GM19372 (cell line): ENCODE results near the gene IMMT.
"Not testable (repeated sequence)": the region's sequence is repeated elsewhere in the genome, so short reads cannot be mapped to it uniquely, and the experiment has no call there.

ENCODE experiments used
- ATAC-seq: cut with Tn5 transposase; IDR thresholded peaks from one replicate; pipeline ENCODE4 v1.9.1; 2021; ENCODE audit warnings: mild to moderate bottlenecking, low read depth, moderate library complexity; ENCODE audit not compliant: unreplicated experiment

IMMT gene

GRCh38 chr2:86195055-86195807 lies at the start of gene IMMT:
TSS of gene IMMT (minus strand) at chr2:86195462. CDS start at chr2:86195382, 80 bp downstream.
- peak; percentile 78 for ATAC-seq

GRCh38 chr2:86244781-86245180 lies 49.5 kb upstream of the IMMT start:
- ATAC-seq: not testable (repeated sequence)

- no peak for ATAC-seq
Measured at GRCh38 chr2:86243950-86244733, 48.9 kb upstream of the IMMT start.

GRCh38 chr2:86243272-86243671 lies 48.0 kb upstream of the IMMT start:
- ATAC-seq: no peak

- ATAC-seq: no peak
Measured at GRCh38 chr2:86241611-86242010, 46.3 kb upstream of the IMMT start.

GRCh38 chr2:86240251-86240650 lies 45.0 kb upstream of the IMMT start:
- no peak for ATAC-seq

DNA sequence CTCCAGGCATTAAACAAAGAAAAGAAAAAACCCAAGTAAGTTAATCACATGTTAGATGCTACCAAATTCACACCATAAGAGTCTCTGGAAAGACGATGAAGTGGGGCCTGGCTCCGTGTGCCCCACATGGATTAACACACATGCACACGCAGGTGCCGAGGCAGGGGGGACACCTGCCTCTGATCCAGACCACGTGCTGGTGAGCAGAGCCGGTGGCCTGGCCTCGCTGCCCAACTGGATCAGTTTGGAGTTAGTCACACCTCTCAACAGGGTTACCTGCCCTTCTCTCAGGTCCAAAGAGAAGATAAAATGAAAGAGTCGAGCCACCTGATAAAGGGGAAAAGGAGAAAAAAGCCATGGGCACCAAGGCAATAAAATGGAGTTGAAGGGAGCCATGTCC lies 44.5 kb upstream of the IMMT start:
- ATAC-seq: no peak

DNA sequence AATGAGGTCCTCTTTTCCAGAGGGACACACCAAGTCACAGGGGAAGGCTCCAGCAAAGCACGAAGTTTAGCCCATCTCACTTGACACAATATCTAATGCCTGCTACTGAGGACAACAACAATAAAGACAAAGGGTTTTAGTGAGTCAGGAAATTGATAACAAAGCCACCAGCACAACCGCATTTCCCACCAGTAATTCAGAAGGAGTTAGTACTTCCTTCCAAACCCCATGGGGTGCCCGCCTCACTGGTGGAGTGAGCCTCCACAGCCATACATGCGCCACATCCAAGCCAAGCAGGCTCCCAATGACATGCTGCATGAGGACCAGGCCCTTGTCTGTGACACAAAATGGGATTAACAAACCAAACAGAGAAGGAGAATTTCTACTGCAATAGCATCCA lies 44.1 kb upstream of the IMMT start:
- no peak for ATAC-seq

GRCh38 chr2:86238354-86238753 lies 43.1 kb upstream of the IMMT start:
- ATAC-seq: peak; percentile 84

- ATAC-seq: no peak
Measured at GRCh38 chr2:86237172-86237571, 41.9 kb upstream of the IMMT start.

GRCh38 chr2:86235196-86235980 lies 40.1 kb upstream of the IMMT start:
- ATAC-seq: no peak

- no peak for ATAC-seq
Measured at GRCh38 chr2:86234563-86235131, 39.4 kb upstream of the IMMT start.

DNA sequence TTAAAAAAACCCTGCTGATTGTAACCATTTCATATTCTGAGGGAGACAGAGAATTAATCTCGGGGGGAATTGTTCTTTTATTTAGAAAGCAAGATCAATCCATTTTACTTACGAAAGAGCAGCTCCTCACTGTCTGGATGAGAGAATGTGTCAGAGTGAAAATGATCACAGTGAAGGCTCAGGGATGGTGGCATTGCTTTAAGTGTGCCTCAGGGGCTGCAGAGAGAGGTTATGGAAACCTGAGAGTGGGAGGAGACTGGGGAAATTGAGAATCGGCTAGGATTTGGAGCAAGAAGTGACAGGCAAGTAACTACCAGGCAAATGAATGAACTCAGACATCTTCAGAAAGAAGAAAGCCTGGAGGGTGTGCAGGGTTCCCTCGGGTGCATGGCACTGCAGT lies 38.2 kb upstream of the IMMT start:
- ATAC-seq: no peak

GRCh38 chr2:86232910-86233309 lies 37.6 kb upstream of the IMMT start:
- no peak for ATAC-seq

- no peak for ATAC-seq
Measured at GRCh38 chr2:86232373-86232784, 37.1 kb upstream of the IMMT start.

DNA sequence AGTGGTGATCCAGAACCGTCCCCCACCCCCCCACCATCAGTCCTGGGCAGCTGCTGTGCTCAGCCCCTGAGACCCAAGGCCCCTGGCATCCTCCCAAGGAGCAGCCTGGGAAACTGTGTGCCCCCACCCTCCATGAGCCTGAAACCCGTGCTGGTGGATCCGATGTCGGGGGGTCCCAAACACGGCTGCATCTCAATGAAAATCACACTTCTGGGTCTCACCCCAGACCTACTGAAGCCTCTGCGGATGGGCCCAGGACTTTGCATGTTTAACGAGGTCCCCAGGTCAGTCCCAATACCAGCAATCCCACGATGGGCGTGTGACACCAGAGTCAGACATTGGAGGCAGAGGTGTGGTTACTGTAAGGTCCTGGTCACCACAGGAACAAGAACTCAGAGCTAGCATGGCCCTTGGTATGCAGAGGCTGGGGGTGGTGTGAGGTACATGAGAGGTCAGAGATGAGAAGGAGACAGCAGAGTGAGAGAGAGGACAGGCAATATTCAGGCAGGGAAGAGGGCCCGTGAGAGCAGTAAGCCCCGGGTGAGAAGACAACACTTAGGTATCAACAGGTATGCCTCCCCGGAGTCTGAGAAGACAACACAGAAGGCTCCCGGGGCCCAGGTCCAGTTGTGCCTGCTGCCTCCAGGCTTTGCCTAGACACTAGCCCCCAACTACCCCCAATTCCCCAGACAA lies 36.6 kb upstream of the IMMT start:
- no peak for ATAC-seq

- ATAC-seq: no peak
Measured at GRCh38 chr2:86230961-86231360, 35.7 kb upstream of the IMMT start.

- ATAC-seq: no peak
Measured at GRCh38 chr2:86229221-86229620, 34.0 kb upstream of the IMMT start.

- not testable (repeated sequence) for ATAC-seq
Measured at GRCh38 chr2:86228574-86228973, 33.3 kb upstream of the IMMT start.

DNA sequence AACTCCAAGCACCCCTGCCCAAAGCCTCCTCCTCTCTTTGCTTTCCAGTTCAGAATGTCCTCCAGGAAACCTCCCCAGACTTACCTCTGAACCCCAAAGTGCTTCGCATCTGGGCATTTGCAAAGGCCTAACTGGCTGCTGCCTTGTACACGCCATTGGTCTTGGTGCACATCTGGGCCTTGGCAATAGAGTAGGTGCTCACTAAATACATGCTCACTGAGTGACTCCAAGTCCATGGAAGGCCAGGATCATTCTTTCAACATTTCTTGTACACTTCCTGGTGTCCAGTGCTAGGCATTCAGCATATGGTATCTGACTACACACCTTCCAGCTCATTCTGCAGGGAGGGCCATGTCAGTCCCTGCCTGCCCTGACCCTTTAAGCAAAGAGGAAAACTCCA lies 32.4 kb upstream of the IMMT start:
- ATAC-seq: no peak
